Measurements from ENCODE around the gene ASCL1.

ASCL1 gene

GRCh38 chr12:102957339-102958050 is at the start of gene ASCL1:
Gene ASCL1, plus strand, starts transcription at chr12:102957674. Its CDS starts 571 bp downstream, at chr12:102958245.
- DNase-seq: no peak

- DNase-seq: no peak
These were observed 49.6 kb upstream of the ASCL1 start for GRCh38 chr12:102907918-102908317.

- no peak for DNase-seq
These were observed 47.3 kb upstream of the ASCL1 start for GRCh38 chr12:102910137-102910536.

GRCh38 chr12:102910792-102911191 is 46.7 kb upstream of the ASCL1 start:
- no peak for DNase-seq

GRCh38 chr12:102911320-102911719 is 46.2 kb upstream of the ASCL1 start:
- DNase-seq: no peak

- DNase-seq: no peak
These were observed 45.2 kb upstream of the ASCL1 start for GRCh38 chr12:102912258-102912657.

- no peak for DNase-seq
These were observed 43.8 kb upstream of the ASCL1 start for GRCh38 chr12:102913453-102914226.

- DNase-seq: no peak
These were observed 41.0 kb upstream of the ASCL1 start for GRCh38 chr12:102916252-102917025.

- peak; percentile 26 for DNase-seq
These were observed 40.3 kb upstream of the ASCL1 start, which contains the start of gene PAH for GRCh38 chr12:102917026-102917787. Gene PAH, minus strand, starts transcription at chr12:102917244. Its CDS starts 114 bp downstream, at chr12:102917130.

- DNase-seq: no peak
These were observed 38.6 kb upstream of the ASCL1 start for GRCh38 chr12:102918840-102919239.

- DNase-seq: no peak
These were observed 37.2 kb upstream of the ASCL1 start for GRCh38 chr12:102920271-102920670.

- DNase-seq: no peak
These were observed 36.2 kb upstream of the ASCL1 start for GRCh38 chr12:102921240-102921639.

GRCh38 chr12:102927220-102927619 is 30.3 kb upstream of the ASCL1 start:
- no peak for DNase-seq

GRCh38 chr12:102933168-102933567 is 24.3 kb upstream of the ASCL1 start:
- no peak for DNase-seq

GRCh38 chr12:102939059-102939458 is 18.4 kb upstream of the ASCL1 start:
- DNase-seq: no peak

GRCh38 chr12:102939670-102940222 is 17.7 kb upstream of the ASCL1 start:
- no peak for DNase-seq

- DNase-seq: no peak
These were observed 11.4 kb upstream of the ASCL1 start for GRCh38 chr12:102946042-102946441.

GRCh38 chr12:102948941-102949352 is 8.5 kb upstream of the ASCL1 start:
- peak; percentile 83 for DNase-seq

- no peak for DNase-seq
These were observed 7.1 kb upstream of the ASCL1 start for GRCh38 chr12:102950107-102950949.

- no peak for DNase-seq
These were observed 6.4 kb upstream of the ASCL1 start for GRCh38 chr12:102950950-102951619.

GRCh38 chr12:102951841-102952240 is 5.6 kb upstream of the ASCL1 start:
- DNase-seq: no peak
